ENCODE measurements around the gene DRC7. TPM values are rescaled to one million over a fixed set of nuclear protein-coding genes. Genes with fewer than 3 reads are reported as not detected.
"Not testable (repeated sequence)": the region's sequence is repeated elsewhere in the genome, so short reads cannot be mapped to it uniquely, and the experiment has no call there.

DRC7 gene
- total and polyA plus RNA-seq, 2 experiments from 2014 or later: 0.83 to 2.0 TPM

DNA sequence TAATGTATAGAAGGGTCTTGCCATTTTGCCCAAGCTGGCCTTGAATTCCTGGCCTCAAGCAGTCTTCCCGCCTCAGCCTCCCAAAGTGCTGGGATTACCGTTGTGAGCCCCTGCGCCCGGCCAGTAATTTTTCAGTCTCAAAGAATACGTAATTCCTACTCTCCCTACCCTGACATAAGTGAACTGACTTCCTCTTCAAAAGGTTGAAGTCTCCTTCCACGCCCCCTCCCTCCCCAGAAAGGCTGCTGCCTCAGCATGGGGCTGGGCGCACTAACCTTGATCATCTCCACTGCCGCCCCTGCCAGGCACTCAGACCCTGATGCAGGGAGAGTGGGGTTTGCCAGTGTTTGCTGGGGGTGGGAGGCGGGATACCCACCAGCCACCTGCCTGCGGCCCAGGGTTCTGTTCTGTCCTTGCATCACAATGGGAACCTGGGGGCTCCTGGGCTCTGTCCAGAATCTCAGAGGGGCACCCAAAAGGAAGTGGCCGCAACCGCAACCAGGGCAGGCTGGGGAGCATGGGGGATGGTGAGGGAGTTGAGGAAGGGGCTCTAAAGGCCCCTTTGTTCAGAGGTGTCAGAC, 80.2 kb downstream of the DRC7 start:
- peaks cover 4% of the 10 kb centered on the region for H3K36me3 ChIP-seq
- H3K27ac ChIP-seq: no peak overlapping the region
- H3K27me3 ChIP-seq: no peaks in the 10 kb centered on the region
- H3K4me1 ChIP-seq (ENCODE audit: low read depth): peaks cover 4% of the 10 kb centered on the region
- TF ChIP-seq, protein P1, sequence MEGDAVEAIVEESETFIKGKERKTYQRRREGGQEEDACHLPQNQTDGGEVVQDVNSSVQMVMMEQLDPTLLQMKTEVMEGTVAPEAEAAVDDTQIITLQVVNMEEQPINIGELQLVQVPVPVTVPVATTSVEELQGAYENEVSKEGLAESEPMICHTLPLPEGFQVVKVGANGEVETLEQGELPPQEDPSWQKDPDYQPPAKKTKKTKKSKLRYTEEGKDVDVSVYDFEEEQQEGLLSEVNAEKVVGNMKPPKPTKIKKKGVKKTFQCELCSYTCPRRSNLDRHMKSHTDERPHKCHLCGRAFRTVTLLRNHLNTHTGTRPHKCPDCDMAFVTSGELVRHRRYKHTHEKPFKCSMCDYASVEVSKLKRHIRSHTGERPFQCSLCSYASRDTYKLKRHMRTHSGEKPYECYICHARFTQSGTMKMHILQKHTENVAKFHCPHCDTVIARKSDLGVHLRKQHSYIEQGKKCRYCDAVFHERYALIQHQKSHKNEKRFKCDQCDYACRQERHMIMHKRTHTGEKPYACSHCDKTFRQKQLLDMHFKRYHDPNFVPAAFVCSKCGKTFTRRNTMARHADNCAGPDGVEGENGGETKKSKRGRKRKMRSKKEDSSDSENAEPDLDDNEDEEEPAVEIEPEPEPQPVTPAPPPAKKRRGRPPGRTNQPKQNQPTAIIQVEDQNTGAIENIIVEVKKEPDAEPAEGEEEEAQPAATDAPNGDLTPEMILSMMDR (IDR thresholded peaks at IDR 0.05; ENCODE audit: low read depth, low read length): no peak
- DNase-seq (ENCODE audit: low read depth in 1 of 2, low spot score in 1 of 2): no peak
- no peak overlapping the region for H3K4me3 ChIP-seq
- H3K9me3 ChIP-seq (ENCODE audit: low read depth): no peaks in the 10 kb centered on the region

DNA sequence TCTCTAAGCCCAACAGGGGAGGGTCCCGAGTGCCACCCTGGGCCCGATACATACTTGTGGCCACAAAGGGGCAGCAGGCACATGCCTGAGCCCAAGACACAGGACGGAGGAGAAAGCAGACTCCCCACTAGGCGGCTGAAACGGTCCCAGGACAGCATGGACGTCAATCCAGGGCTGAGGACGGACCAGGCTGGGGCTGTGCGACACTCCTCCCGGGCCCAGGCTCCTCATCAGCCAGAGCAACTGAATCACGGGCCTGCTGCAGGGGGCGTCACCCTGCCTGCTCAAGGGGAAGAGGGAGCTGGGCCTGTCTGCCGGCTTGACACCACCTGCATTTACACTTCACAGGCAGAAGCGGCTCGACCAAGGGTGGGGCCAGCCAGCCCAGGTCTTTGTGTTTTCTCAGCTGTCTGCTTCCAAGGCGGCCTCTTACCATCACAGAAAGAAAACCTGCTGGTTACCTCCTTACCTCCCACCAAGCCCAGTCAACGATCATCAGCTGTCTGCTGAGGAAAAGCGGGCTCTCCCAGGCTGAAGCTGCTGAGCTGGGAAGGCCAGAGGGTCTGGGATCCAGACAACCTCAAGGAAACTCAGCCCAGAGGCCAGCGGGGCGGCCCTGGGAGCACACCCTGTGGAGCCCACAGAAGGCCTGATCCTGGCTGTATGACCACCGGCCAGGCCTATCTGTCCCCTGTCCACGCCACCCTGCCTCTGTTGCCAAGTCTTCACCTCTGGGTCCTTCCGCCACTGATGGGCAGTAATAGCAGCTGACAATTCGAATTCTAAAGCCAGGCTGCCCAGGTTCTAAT, 81.3 kb downstream of the DRC7 start:
- peak; percentile 21 to 88 for DNase-seq (ENCODE audit: low read depth in 1 of 2, low spot score in 1 of 2)
- Histone ChIP-seq H3K4me3 (no peak overlapping the region), H3K27ac (no peak overlapping the region), H3K36me3 (no peaks in the 10 kb centered on the region), H3K9me3 (ENCODE audit: low read depth) (no peaks in the 10 kb centered on the region), H3K4me1 (ENCODE audit: low read depth) (peaks cover 4% of the 10 kb centered on the region), H3K27me3 (no peaks in the 10 kb centered on the region)
- TF ChIP-seq, protein P1 (IDR thresholded peaks at IDR 0.05; ENCODE audit: low read depth, low read length): peak; percentile 27

DNA sequence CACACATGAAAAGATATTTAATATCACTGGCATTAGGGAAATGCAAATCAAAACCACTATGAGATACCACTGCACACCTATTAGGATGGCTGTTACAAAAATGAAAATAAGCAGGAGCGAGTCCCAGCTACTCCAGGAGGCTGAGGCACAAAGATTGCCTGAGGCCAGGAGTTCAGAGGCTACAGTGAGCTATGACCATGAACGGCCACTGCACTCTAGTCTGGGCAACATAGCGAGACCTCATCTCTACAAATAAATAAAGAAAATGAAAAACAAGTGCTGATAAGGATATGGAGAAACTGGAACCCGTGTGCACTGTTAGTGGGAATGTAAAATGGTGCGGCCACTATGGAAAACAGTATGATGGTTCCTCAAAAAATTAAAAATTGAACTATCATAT, 84.1 kb downstream of the DRC7 start:
- no peaks in the 10 kb centered on the region for H3K9me3 ChIP-seq (ENCODE audit: low read depth)
- H3K27me3 ChIP-seq: no peaks in the 10 kb centered on the region
- no peak for DNase-seq (ENCODE audit: low read depth in 1 of 2, low spot score in 1 of 2)
- no peak overlapping the region for H3K27ac ChIP-seq
- TF ChIP-seq, protein P1 (IDR thresholded peaks at IDR 0.05; ENCODE audit: low read depth, low read length): no peak
- peaks cover 4% of the 10 kb centered on the region for H3K4me1 ChIP-seq (ENCODE audit: low read depth)
- H3K36me3 ChIP-seq: no peaks in the 10 kb centered on the region
- H3K4me3 ChIP-seq: no peak overlapping the region

DNA sequence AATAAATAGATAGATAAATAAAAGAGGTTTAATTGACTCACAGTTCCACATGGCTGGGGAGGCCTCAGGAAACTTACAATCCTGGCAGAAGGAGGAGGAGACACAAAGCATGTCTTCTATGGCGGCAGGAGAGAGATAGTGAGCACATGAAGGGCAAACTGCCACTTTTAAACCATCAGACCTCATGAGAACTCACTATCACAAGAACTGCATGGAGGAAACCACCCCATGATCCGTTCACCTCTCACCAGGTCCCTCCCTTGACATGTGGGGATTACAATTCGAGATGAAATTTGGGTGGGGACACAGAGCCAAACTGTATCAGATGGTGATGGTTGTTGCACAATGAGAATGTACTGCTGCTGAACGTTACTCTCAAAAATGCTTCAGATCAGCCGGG, 85.2 kb downstream of the DRC7 start:
- not testable (repeated sequence) for H3K4me1 ChIP-seq (ENCODE audit: low read depth); H3K27me3 ChIP-seq; DNase-seq (ENCODE audit: low read depth in 1 of 2, low spot score in 1 of 2); H3K36me3 ChIP-seq; H3K9me3 ChIP-seq (ENCODE audit: low read depth); H3K27ac ChIP-seq; H3K4me3 ChIP-seq

DNA sequence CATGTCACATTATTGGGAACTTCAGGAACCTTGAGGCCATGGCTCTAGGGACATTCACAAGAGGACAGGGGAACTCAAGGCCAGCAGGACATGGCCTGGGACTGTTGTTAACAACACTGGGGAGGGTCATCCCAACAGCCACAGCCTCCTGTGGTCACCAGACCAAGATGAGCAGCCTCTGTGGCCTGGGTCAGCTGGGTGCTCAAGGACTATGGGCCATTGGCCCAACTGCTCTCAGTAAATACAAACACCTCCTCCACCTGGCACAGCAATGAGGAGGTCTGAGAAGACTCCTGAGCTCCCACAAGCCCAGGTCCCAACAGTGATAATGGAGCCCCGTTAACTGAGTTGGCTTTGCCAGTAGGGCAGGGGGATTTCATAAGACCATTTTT, 86.7 kb downstream of the DRC7 start:
- Histone ChIP-seq H3K36me3 (no peaks in the 10 kb centered on the region), H3K27ac (no peak overlapping the region), H3K9me3 (ENCODE audit: low read depth) (no peaks in the 10 kb centered on the region), H3K27me3 (no peaks in the 10 kb centered on the region), H3K4me3 (no peak overlapping the region), H3K4me1 (ENCODE audit: low read depth) (no peaks in the 10 kb centered on the region)
- no peak for DNase-seq (ENCODE audit: low read depth in 1 of 2, low spot score in 1 of 2)
- TF ChIP-seq, protein P1 (IDR thresholded peaks at IDR 0.05; ENCODE audit: low read depth, low read length): no peak

Other genes with a start within 250 kb of the DRC7 start
- gene CIAPIN1, start 247.4 kb upstream of the DRC7 start, total RNA-seq: 65.5 and 74.2 TPM in 2 replicates
- gene CIAPIN1, start 247.4 kb upstream of the DRC7 start, polyA plus RNA-seq: 139 and 156 TPM in 2 replicates
- 111 and 115 TPM in 2 replicates for gene COQ9, start 247.3 kb upstream of the DRC7 start, total RNA-seq
- gene COQ9, start 247.3 kb upstream of the DRC7 start, polyA plus RNA-seq: 147 and 152 TPM in 2 replicates
- 126 and 164 TPM in 2 replicates for gene POLR2C, start 232.1 kb upstream of the DRC7 start, total RNA-seq
- 80.0 and 83.5 TPM in 2 replicates for gene POLR2C, start 232.1 kb upstream of the DRC7 start, polyA plus RNA-seq
- 1,502 and 2,409 TPM in 2 replicates for gene DOK4, start 208.3 kb upstream of the DRC7 start, total RNA-seq
- 1,563 and 2,826 TPM in 2 replicates for gene DOK4, start 208.3 kb upstream of the DRC7 start, polyA plus RNA-seq
- 41.3 and 51.9 TPM in 2 replicates for gene CCDC102A, start 158.2 kb upstream of the DRC7 start, total RNA-seq
- gene CCDC102A, start 158.2 kb upstream of the DRC7 start, polyA plus RNA-seq: 30.1 and 43.8 TPM in 2 replicates
- gene ADGRG5, start 152.2 kb upstream of the DRC7 start, total RNA-seq: not detected in 2 replicates
- 0.05 TPM in 1 of 2 replicates, not detected in the other for gene ADGRG5, start 152.2 kb upstream of the DRC7 start, polyA plus RNA-seq
- gene ADGRG1, start 66.2 kb upstream of the DRC7 start, total RNA-seq: not detected in 2 replicates
- 0.15 and 0.21 TPM in 2 replicates for gene ADGRG1, start 66.2 kb upstream of the DRC7 start, polyA plus RNA-seq
- not detected in 2 replicates for gene ADGRG3, start 26.5 kb upstream of the DRC7 start, total RNA-seq
- gene ADGRG3, start 26.5 kb upstream of the DRC7 start, polyA plus RNA-seq: 0.41 TPM in 1 of 2 replicates, not detected in the other
- 46.4 and 52.5 TPM in 2 replicates for gene KATNB1, start 41.0 kb downstream of the DRC7 start, total RNA-seq
- gene KATNB1, start 41.0 kb downstream of the DRC7 start, polyA plus RNA-seq: 42.8 and 49.4 TPM in 2 replicates
- gene KIFC3, start 107.7 kb downstream of the DRC7 start, total RNA-seq: 28.4 and 50.1 TPM in 2 replicates
- gene KIFC3, start 107.7 kb downstream of the DRC7 start, polyA plus RNA-seq: 24.8 and 33.0 TPM in 2 replicates